ENCODE measurements around the gene SLC30A1.

DNA sequence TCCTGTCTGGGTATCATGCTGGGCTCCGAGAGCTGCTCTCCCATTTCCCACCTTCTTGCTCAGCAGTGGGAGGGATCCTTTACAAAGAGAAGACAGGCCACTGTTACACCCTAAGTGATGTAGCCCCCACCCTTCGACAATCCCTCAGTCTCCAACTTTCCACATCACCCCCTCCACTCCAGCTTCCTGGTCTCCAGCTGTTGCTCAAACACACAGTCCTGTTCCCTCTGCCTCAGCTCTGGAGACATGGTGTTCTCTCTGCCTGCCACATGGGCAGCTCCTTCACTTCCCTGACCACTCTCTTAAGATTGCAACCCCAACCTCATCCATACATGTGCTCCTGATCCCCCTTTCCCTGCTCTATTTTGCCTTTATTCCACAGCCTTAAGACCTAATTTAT is 37.7 kb downstream of the SLC30A1 start:
- TF ChIP-seq, protein P1, sequence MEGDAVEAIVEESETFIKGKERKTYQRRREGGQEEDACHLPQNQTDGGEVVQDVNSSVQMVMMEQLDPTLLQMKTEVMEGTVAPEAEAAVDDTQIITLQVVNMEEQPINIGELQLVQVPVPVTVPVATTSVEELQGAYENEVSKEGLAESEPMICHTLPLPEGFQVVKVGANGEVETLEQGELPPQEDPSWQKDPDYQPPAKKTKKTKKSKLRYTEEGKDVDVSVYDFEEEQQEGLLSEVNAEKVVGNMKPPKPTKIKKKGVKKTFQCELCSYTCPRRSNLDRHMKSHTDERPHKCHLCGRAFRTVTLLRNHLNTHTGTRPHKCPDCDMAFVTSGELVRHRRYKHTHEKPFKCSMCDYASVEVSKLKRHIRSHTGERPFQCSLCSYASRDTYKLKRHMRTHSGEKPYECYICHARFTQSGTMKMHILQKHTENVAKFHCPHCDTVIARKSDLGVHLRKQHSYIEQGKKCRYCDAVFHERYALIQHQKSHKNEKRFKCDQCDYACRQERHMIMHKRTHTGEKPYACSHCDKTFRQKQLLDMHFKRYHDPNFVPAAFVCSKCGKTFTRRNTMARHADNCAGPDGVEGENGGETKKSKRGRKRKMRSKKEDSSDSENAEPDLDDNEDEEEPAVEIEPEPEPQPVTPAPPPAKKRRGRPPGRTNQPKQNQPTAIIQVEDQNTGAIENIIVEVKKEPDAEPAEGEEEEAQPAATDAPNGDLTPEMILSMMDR (IDR thresholded peaks at IDR 0.05) = no peak
- TF ChIP-seq POLR2A (IDR thresholded peaks at IDR 0.05) (no peak), POLR2AphosphoS5 (IDR thresholded peaks at IDR 0.05; ENCODE audit: insufficient read depth in 1 of 2, low read depth in 1 of 2) (no peak)
